ENCODE measurements around the gene RNF151.
A peak's percentile ranks its signal among the peaks of the same experiment; 100 is the strongest.
"Not testable (repeated sequence)": the region's sequence is repeated elsewhere in the genome, so short reads cannot be mapped to it uniquely, and the experiment has no call there.

RNF151 gene

DNA sequence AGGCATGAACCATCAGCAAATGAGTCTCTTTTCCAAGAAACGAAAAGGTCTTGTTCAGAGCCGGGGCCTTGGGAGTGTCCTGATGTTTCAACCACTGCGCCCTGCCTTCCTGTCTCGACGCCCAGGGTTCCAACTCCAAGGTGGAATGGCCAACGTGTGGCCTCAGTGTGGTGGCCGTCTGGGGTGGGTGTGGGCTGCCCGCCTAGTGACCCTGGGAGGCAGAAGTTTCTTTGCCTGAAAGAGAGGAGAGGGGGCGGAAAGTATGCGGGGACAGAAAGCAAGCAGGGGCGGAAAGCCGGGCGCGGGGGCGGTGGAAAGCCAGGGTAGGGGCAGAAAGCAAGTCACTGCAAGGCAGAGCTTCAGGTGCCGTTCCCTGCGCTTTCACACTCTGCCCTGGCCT is 27.7 kb upstream of the RNF151 start:
- no peak for DNase-seq (ENCODE audit: low spot score)

DNA sequence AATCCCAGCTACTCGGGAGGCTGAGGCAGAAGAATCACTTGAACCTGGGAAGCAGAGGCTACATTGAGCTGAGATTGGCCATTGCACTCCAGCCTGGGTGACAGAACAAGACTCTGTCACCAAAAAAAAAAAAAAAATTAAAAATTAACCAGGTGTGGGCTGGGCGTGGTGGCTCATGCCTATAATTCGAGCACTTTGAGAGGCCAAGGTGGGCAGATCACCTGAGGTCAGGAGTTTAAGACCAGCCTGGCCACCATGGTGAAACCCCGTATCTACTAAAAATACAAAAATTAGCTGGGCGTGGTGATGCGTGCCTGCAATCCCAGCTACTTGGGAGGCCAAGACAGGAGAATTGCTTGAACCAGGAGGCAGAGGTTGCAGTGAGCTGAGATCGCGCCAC is 26.8 kb upstream of the RNF151 start:
- not testable (repeated sequence) for DNase-seq (ENCODE audit: low spot score)

DNA sequence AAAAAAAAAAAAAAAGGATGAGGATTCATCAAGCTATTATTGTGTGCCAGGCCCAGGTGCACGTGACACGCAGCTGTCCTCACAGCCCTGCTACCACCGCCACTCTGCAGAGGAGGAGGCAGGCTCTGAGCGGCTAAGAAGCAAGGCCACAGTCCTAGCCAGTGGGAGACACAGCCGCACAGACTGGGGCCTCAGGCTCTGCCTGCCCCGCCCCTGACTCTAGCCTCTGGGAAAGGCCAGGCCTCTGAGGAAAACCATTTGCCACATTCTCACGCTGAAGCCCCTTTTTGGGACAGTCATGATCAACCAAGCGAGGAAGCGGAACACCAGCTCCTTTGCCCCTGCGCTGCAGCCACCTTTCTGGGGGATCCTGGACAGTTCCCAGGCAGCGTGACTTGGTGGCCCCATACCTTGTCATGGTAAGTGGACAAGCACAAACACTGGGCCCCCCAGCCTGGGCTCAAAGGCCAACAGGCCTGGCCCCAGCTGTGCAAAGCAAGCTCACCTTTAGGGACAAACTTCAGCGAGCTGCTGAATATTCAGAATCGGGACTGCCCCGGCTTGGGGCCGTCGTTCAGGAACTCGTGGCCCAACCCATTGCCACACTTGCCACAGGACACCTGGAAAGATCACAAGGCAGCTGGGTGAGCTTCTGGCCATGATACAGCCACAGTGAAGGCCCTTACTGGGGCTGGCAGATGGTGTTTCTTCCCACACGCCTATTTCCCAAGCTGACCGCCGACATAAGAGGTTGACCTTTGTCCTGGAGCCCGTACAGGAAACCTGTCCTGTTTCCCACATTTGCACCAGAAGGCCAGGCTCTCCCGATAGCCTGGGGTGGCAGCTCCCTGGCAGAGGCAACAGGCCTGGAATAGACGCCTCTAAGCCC is 26.1 kb upstream of the RNF151 start:
- DNase-seq (ENCODE audit: low spot score): no peak

DNA sequence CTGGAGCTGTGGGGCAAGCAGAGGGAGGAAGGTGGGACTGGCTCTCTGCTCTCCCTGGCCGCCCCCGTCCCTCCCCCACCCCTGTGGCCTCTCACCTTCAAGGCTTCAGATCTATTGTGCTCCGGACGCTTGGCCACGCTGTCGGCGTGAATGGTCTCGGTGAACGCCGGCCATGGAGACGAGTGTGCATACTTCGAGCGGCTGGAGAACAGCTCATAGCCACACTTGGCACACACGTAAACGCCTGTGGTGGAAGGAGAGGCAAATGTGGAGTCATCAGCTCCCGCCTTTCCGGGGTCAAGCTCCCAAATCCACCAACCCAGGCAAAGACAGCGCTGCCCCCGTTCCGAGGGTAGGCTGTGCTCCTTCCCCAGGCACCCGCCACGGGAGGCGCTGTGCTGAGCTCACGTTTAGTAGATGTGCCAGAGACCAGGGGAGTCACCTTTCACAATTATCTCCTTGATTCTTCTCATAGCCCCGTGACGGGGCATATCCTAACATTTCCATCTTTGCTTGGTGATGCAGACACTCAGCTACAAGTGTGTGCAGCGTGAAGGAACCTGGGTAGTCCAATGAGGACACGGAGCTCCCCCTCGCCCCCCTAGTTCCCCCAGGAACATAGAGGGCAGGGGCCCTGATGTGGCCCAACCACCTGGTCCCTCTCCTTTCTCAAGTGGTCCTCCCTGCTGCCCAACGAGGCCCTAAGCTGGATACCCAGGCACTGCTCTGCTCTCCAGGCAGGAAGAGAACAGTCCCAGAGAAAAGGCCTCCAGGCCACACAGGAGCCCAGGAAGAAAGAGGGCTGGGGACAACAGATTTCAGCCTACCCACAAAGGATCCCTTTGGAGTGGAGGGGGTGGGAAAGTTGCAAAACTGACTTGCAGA is 25.3 kb upstream of the RNF151 start:
- no peak for DNase-seq (ENCODE audit: low spot score)

DNA sequence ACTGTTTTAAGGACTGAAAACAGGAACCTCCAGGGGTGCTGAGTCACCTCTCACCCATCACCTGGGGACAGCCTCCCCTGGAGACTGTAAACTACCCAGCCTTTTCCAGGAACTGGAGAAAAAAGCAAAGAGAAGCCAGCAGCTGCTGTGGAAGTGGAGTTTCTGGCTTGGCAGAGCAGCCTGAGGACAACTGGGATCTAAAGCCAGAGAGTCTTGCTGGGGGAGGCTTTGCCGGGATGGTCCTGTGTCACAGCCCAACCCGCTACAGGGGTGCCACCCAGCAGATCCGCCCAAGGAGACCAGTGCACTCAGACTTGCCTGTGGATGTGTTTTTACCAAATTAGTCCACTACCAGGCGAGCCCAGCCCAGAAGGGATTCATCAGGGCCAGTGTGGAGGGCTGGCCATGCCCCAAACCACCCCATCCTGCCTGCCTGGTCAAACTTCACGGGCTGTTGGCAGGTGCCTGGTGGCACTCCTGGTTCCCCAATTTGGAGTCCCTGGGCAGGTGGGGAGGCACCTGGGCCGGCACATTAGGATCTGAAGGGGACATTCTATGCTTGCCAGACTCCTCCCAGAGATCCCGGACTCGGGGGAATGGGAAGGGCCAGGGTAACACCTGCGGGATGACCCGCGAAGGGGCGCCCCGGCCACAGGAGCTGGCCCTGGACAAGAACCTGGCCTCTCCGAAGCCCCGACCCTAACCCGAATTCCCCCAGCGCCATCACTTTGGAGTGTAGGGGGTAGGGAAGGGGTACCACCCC is 24.4 kb upstream of the RNF151 start:
- no peak for DNase-seq (ENCODE audit: low spot score)

DNA sequence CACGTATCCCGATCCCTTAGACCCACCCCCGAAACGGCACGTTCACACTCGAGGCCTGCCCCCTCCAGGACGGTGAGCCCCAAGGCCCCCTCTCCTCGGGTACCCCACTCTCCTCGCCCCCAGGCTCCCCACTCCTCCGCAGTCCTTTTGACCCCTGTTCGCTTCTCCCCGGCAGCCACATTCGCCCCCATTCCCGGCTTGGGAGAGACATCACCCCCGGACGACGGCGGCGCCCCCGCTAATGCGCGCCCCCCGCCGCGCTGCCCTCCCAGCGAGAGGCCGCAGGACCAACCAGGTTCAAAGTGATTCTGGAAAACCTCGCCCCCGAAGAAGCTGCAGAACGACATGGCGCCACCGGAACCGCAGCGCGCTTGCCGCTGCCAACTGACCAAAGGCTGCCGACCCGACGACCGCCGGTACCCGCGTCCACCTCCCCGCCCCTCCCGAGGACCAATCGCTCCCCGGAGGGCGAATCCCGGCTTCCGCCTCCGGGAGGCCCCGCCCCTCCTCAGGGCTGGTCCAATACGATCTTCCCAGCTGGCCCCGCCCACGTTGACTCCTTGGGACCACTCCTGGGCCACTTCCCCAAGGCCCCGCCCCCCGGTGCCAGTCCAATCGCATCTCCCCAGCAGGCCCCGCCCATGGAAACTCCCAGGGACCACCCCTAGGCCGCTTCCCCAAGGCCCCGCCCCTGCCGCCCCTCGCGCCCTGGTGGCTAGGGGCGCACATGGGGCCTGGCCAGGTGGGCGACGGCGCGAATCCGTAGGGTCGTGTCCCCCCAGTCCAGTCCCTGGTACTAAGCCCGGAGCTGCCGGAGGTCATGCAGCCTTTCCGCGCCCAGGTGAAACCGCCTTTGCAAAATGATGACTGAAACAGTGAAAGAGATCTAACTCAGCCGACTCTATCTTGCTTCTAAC is 23.6 kb upstream of the RNF151 start, which contains the start of gene MSRB1:
Gene MSRB1 (minus strand): TSS at position 390 of the 917 bp plus-strand sequence. CDS start 43 bp downstream, at position 347.
- DNase-seq (ENCODE audit: low spot score): peak; percentile 99

DNA sequence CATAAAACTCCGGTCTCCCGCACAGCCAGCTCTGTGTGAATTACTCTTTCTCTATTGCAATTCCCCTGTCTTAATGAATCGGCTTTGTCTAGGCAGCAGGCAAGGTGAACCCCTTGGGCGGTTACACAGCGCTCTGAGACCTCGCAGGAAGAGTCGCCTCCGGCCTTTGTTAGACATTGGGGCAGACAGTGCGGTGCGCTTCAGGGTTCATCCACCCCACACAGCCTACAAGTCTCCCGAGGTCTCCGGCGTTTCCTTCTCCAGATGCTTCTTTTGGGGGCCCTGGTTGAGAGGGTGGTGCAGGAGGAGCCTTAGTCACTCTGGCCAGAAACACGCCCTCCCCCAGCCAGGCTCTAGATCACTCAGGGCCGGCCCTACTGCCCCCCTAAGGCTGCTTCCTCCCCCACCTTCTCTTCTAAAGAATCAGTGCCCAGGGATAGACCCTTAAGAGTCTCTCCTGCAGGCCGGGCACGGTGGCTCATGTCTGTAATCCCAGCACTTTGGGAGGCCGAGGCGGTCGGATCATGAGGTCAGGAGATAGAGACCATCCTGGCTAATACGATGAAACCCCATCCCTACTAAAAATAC is 21.9 kb upstream of the RNF151 start:
- no peak for DNase-seq (ENCODE audit: low spot score)

DNA sequence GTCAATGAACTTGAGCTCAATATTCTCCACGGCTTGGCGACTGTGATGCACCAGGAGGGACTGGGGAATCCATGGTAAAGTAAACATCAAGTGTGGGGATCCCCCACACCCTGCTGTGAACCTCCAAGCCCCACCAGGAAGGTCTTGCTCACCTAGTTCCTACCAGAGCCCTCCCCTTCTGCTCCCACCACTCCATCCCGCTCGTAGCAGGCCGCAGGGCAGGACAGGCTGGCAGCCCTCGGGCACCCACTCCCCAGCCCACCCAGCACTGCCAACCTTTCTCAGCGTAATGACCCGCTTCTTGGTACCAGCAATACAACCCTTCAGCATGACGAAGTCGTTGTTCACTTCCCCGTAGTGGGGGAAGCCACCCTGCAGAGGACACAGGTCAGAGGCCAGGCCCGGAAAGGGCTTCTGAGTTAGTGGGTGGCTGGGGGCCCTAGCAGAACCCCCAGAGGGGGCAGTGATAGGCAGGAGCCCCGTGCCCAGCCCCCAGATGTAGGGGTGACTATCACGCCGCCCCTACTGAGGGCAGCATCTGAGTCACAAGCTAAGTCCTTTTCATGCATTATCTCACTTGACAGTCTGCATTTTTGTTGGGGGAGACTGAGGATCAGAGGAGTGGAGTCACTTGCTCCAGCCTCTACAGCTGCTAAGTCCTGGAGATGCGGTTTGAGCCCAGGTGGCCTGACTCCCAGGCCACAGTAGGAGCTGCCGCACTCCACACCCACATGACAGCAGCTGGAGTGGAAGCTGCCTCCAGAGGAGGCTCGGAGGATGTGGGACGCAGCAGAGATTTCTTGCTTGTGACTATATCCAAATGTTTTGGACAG is 20.9 kb upstream of the RNF151 start:
- DNase-seq (ENCODE audit: low spot score): no peak

DNA sequence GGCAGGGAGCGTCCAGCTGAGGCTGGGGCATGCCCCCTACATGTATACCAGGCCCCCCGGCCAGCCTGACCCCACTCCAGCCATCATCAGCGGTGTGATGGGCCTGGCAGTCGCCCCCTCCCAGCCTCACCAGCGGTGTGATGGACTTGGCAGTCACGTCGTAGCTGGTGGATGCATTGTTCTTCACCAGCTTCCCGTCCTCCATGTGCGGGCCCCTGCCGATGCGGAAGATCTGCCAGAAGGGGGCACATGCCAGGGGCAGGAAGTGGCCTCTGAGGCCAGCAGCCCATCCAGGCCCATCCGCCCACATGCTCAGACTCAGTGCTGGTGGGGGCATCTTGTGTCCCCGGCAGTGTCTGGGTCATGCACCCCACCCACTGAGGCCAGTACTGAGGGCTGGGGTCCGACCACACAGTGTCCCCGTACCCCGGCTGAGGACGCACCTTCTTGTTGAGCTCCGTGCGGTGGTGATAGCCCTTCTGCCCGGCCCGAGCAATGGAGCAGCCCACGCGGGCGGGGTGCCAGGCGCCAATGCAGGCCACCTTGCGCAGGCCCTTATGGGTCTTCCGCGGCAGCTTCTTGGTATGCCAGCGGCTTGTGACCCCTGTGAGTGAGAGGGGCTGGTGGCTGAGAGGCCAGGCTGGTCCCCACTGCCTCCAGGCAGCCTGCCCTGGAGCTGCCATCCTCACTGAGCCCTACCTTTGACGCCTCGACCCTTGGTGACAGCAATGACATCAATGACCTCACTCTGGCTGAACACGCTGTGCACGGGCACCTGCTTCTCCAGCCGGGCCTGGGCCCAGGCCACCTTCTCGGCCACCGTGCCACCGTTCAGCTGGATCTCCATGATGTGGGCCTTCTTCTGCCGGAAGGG is 19.9 kb upstream of the RNF151 start:
- no peak for DNase-seq (ENCODE audit: low spot score)

DNA sequence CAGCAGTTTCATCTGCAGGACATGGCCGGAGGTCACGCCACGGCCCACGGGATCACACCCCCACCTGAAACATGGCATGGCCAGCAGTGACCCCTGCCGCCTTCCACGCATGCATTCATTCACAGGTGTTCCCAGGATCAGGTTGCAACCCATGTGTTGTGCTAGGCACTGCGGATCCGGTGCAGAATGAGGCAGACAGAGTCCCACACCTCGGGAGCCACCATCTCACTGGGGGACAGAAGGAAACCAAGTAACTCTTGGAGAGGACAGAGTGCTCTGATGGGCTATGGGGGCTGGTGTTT is 19.3 kb upstream of the RNF151 start:
- DNase-seq (ENCODE audit: low spot score): no peak

DNA sequence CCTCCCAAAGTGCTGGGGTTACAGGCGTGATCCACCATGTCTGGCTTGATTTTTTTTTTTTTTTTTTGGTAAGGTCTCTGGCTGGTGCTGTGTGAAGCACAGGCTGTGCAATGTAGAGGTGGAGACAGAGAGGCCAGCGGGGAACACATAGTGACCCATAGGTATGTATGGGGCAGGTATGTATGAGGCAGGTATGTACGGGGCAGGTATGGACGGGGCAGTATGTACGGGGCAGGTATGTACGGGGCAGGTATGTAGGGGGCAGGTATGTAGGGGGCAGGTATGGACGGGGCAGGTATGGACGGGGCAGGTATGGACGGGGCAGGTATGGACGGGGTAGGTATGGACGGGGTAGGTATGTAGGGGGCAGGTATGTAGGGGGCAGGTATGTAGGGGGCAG is 17.1 kb upstream of the RNF151 start:
- no peak for DNase-seq (ENCODE audit: low spot score)

DNA sequence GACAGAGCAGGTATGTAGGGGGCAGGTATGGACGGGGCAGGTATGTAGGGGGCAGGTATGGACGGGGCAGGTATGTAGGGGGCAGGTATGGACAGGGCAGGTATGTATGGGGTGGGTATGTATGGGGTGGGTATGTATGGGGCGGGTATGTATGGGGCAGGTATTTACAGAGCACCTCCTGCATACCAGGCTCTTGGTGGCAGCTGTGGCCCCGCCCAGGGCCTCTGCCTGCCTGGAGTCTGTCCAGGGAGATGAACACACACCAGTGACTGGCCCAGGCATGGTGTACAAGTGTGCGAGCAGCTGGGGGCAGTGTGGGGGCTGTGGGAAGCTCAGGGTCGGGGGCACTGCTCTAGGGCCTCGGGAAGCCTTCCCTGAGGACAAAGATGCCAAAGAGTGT is 16.6 kb upstream of the RNF151 start:
- DNase-seq (ENCODE audit: low spot score): no peak

DNA sequence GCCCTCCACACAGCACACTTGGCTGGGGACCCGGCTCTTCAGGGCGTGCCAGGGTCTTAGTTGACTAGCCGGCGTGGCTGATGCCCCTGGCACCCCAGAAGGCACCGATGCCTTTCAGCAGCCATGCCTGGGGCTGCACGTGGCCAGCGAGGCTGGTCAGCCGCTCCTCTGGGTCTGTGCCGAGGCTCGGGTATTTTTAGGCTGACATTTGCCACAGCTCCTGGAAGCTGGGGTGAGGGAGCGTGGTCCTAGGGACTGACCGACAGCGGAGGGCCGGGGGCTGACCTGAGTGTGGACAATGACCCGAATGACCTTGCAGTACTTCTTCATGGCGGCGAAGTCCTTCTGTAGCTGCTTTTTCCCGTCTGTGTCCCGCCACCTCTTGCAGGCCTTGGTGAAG is 16.1 kb upstream of the RNF151 start:
- no peak for DNase-seq (ENCODE audit: low spot score)

DNA sequence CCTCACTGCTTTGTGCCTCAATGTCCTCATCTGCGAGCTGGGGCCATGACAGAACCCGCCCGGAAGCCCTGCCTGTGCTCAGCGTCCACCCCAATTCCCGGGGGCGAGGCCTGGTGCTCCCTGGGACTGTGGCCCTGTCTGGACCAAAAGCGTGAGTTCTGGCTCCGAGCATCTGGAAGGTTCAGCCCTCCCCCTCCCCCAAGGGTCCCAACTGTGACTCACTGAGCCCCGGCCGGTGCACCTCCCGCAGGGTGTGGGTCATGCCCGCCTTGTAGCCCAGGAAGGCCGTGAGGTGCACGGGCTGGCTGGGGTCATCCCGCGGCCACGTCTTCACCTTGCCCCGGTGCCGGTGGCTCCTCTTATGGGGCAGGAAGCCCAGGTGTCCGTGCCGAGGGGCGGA is 12.9 kb upstream of the RNF151 start:
- no peak for DNase-seq (ENCODE audit: low spot score)

DNA sequence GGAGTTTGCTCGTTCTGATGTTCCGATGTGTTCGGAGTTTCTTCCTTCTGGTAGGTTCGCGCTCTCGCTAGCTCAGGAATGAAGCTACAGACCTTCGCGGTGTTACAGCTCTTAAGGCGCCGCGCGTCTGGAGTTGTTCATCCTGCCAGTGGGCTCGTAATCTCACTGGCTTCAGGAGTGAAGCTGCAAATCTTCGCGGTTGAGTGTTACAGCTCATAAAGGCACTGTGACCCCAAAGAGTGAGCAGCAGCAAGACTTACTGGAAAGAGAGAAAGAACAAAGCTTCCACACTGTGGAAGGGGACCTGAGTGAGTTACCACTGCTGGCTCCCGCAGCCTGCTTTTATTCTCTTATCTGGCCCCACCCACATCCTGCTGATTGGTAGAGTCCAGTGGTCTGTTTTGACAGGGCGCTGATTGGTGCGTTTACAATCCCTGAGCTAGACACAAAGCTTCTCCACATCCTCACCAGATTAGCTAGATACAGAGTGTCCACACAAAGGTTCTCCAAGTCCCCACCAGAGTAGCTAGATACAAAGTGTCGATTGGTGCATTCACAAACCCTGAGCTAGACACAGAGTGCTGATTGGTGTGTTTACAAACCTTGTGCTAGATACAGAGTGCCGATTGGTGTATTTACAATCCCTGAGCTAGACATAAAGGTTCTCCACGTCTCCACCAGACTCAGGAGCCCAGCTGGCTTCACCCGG is 9.1 kb upstream of the RNF151 start:
- DNase-seq (ENCODE audit: low spot score): not testable (repeated sequence)

DNA sequence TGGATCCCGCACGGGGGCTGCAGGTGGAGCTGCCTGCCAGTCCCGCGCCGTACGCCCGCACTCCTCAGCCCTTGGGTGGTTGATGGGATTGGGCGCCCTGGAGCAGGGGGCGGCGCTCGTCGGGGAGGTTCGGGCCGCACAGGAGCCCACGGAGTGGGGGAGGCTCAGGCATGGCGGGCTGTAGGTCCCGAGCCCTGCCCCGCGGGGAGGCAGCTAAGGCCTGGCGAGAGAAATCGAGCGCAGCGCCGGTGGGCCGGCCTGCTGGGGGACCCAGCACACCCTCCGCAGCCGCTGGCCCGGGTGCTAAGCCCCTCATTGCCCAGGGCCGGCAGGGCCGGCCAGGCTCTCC is 8.5 kb upstream of the RNF151 start:
- DNase-seq (ENCODE audit: low spot score): not testable (repeated sequence)

DNA sequence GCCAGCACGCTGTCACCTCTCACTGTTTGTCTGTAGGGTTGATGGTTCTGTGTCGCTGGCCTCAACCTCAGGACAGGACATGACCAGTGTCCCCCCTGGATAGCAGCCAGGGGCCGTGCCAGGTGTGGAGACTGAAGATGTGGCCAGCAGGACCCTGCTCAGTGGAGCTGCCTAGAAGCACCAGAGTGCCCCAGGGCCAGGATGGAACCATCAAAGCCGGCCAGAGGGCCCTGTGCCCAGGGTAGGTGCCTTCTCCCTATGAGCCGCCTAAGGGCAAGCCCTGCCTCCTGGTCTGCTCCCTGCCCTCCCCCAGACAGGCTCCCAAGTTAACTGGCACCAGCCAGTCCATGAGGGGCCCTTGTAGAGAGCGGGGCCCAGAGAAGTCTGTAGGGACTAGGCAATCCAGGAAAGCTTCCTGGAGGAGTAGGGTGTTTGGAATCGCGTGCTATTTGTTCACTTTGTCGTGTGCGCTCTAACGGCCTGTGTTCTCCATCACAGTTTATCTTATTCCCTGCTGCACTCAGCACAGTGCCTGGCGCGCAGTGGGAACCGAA is 7.9 kb upstream of the RNF151 start:
- no peak for DNase-seq (ENCODE audit: low spot score)

Measured in pons (tissue), 1 donor.